SJSA1 (cell line): ENCODE data around the gene NBPF19. TPM values are rescaled to one million over a fixed set of nuclear protein-coding genes. Genes with fewer than 3 reads are reported as not detected.
"Not testable (repeated sequence)": the region's sequence is repeated elsewhere in the genome, so short reads cannot be mapped to it uniquely, and the experiment has no call there.

ENCODE experiments used
- DNase-seq, 2 experiments: peaks; one replicate each; pipeline ENCODE4 v3.0.0-alpha.2; 2015 to 2020; ENCODE audit warnings: low spot score in 2 of 2, low read depth in 1 of 2
- H3K27ac ChIP-seq: fragments of 250-450 bp; sonication (Bioruptor Pico); 2 replicates; pipeline ENCODE4 v1.5.1; 2020; ENCODE audit warnings: mild to moderate bottlenecking, moderate library complexity
- H3K27me3 ChIP-seq: fragments of 250-450 bp; sonication (Bioruptor Pico); replicated peaks from 2 replicates; pipeline ENCODE4 v1.5.1; 2020; ENCODE audit warnings: mild to moderate bottlenecking, moderate library complexity
- H3K36me3 ChIP-seq: fragments of 250-450 bp; sonication (Bioruptor Pico); 2 replicates; pipeline ENCODE4 v1.5.1; 2020; ENCODE audit warnings: mild to moderate bottlenecking
- H3K4me1 ChIP-seq: fragments of 250-450 bp; sonication (Bioruptor Pico); replicated peaks from 2 replicates; pipeline ENCODE4 v1.6.1; 2021; ENCODE audit warnings: mild to moderate bottlenecking
- H3K4me3 ChIP-seq: fragments of 250-450 bp; sonication (Bioruptor Pico); 2 replicates; pipeline ENCODE4 v1.5.1; 2020; ENCODE audit warnings: mild to moderate bottlenecking
- H3K9me3 ChIP-seq: fragments of 250-450 bp; sonication (Bioruptor Pico); replicated peaks from 2 replicates; pipeline ENCODE4 v1.5.1; 2020; ENCODE audit warnings: mild to moderate bottlenecking
- total RNA-seq: library from RNA; depleted of rRNA; stranded (reverse); fragments of >200 nt; shearing (Covaris generic); gene quantifications from 2 replicates; pipeline ENCODE4 v1.2.3, GENCODE V29; 2014; rRNA removed

The NBPF19 gene
- total RNA-seq = 7.9 and 9.5 TPM in 2 replicates

DNA sequence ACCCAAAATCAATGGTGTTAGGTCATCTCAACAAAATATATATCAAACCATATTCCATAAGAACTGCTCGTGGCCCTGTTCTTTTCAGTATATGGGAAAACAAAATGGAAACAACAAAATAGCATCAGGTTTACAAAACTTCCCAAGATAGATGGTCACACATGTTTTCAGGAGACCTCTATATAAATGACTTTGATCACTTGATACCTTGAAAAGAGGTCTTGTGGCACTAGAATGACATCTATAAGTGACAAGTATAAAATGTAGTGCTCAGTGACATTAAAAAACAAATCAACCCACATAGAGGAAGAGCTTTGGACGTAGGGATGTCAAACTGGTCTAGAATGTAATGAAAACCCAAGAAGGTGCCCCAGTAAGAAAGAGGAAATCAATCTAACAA is at the start of gene NBPF19:
TSS of gene NBPF19 (plus strand) at position 301 of the 400 bp plus-strand sequence. CDS start 888 bp downstream, outside the sequence.
- H3K4me3 ChIP-seq, H3K27me3 ChIP-seq, H3K27ac ChIP-seq, H3K36me3 ChIP-seq, DNase-seq, H3K9me3 ChIP-seq, H3K4me1 ChIP-seq: not testable (repeated sequence)

- not testable (repeated sequence) for DNase-seq, H3K4me3 ChIP-seq, H3K27me3 ChIP-seq, H3K4me1 ChIP-seq, H3K27ac ChIP-seq, H3K36me3 ChIP-seq, H3K9me3 ChIP-seq
Observed at GRCh38 chr1:149428317-149428716, 46.5 kb upstream of the NBPF19 start.

GRCh38 chr1:149445451-149445850 is 29.4 kb upstream of the NBPF19 start:
- not testable (repeated sequence) for H3K4me3 ChIP-seq, H3K4me1 ChIP-seq
- peak in 1 of 2 experiments; percentile 22 for DNase-seq

GRCh38 chr1:149452196-149452595 is 22.6 kb upstream of the NBPF19 start:
- H3K4me1 ChIP-seq, H3K9me3 ChIP-seq, H3K27me3 ChIP-seq, DNase-seq, H3K36me3 ChIP-seq, H3K4me3 ChIP-seq, H3K27ac ChIP-seq: not testable (repeated sequence)

More at GRCh38 chr1:149445451-149445850, 29.4 kb upstream of the NBPF19 start:
- H3K27me3 ChIP-seq, H3K27ac ChIP-seq, H3K36me3 ChIP-seq, H3K9me3 ChIP-seq: not testable (repeated sequence)

DNA sequence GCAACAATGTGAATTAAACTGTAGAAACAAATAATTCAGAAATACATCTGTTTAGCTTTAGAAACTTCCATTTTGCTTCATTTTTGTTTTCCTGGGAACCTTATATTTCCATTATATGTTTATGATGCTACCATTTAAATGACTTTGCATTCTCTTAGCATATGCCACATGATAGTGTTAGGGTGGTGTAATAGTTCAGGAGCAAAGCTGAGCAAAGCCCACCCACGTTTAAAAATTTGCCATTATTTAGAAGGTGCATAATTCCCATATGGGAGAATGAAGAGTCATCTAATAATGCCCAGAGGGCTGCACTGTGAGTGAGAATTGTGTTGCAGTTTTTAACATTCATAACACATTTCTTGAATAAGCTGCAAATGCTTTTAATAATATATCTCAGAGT is 22.2 kb upstream of the NBPF19 start:
- not testable (repeated sequence) for H3K36me3 ChIP-seq, H3K27ac ChIP-seq, H3K4me3 ChIP-seq, H3K9me3 ChIP-seq, H3K27me3 ChIP-seq, DNase-seq, H3K4me1 ChIP-seq

GRCh38 chr1:149558350-149558825 is 83.5 kb downstream of the NBPF19 start:
- not testable (repeated sequence) for H3K9me3 ChIP-seq, H3K4me3 ChIP-seq, H3K4me1 ChIP-seq, H3K36me3 ChIP-seq, H3K27ac ChIP-seq, H3K27me3 ChIP-seq
- peak; percentile 43 to 48 for DNase-seq

GRCh38 chr1:149561806-149562205 is 87.0 kb downstream of the NBPF19 start:
- H3K36me3 ChIP-seq, DNase-seq, H3K9me3 ChIP-seq, H3K27ac ChIP-seq, H3K4me1 ChIP-seq, H3K27me3 ChIP-seq, H3K4me3 ChIP-seq: not testable (repeated sequence)

DNA sequence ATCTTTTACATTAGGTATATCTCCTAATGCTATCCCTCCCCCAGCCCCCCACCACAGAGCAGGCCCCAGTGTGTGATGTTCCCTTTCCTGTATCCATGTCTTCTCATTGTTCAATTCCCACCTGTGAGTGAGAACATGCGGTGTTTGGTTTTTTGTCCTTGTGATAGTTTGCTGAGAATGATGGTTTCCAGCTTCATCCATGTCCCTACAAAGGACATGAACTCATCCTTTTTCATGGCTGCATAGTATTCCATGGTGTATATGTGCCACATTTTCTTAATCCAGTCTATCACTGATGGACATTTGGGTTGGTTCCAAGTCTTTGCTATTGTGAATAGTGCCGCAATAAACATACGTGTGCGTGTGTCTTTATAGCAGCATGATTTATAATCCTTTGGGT is 90.6 kb downstream of the NBPF19 start:
- H3K27me3 ChIP-seq, H3K4me3 ChIP-seq, H3K27ac ChIP-seq, H3K4me1 ChIP-seq, DNase-seq, H3K9me3 ChIP-seq, H3K36me3 ChIP-seq: not testable (repeated sequence)

DNA sequence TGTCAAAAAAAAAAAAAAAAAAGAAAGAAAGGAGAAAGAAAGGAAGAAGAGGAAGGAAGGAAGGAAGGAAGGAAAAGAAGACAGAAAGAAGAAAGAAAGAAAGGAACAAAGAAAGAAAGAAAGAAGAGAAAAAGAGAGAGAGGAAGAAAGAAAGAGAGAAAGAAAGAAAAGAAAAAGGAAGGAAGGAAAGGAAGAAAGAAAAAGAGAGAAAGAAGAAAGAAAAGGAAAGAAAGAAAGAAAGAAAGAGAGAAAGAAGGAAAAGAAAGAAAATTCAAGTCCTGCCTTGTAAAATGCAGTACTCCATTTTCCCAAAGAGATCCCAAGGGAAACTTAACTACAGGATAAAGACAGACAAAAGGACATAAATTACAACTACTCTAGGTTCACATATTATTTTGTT is 97.9 kb downstream of the NBPF19 start:
- not testable (repeated sequence) for H3K9me3 ChIP-seq, H3K27me3 ChIP-seq, H3K4me3 ChIP-seq

GRCh38 chr1:149585592-149585991 is 110.7 kb downstream of the NBPF19 start:
- H3K9me3 ChIP-seq, H3K4me3 ChIP-seq, DNase-seq, H3K27ac ChIP-seq, H3K36me3 ChIP-seq, H3K27me3 ChIP-seq, H3K4me1 ChIP-seq: not testable (repeated sequence)

More for the DNA sequence above, 97.9 kb downstream of the NBPF19 start:
- not testable (repeated sequence) for H3K27ac ChIP-seq, H3K4me1 ChIP-seq, DNase-seq, H3K36me3 ChIP-seq

Other genes with a start within 250 kb of the NBPF19 start
- gene PPIAL4C, start 108.8 kb downstream of the NBPF19 start, total RNA-seq = not detected in 2 replicates